Measurements from ENCODE around the gene HLCS. TPM values are rescaled to one million over a fixed set of nuclear protein-coding genes. Genes with fewer than 3 reads are reported as not detected.

The HLCS gene
- total RNA-seq, 1 donor from 2014 or later = 12.3 TPM

DNA sequence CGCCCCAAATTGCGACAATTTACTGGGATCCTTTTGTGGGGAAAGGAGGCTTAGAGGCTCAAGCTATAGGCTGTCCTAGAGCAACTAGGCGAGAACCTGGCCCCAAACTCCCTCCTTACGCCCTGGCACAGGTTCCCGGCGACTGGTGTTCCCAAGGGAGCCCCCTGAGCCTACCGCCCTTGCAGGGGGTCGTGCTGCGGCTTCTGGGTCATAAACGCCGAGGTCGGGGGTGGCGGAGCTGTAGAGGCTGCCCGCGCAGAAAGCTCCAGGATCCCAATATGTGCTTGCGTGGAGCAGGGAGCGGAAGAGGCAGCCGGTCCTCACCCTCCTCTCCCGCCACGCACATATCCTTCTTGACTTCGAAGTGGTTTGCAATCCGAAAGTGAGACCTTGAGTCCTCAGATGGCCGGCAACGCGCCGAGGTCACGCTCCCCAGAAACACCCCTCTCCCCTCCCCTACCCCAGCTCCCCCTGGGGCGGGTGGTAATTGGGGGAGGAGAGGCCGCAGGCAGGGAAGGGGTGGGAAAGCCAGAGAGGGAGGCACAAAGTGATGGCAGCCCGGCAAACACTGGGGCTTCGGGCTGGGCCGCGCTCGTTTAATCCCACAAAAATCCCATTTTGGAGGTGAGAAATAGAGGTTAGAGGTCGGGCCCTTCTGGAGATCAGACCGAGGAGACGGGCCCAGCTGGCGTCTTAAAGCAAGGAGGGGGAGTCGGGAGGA, 261.4 kb downstream of the HLCS start:
- peak in 1 of 2 donors; percentile 44 for DNase-seq (ENCODE audit: low read depth in 2 of 2)

DNA sequence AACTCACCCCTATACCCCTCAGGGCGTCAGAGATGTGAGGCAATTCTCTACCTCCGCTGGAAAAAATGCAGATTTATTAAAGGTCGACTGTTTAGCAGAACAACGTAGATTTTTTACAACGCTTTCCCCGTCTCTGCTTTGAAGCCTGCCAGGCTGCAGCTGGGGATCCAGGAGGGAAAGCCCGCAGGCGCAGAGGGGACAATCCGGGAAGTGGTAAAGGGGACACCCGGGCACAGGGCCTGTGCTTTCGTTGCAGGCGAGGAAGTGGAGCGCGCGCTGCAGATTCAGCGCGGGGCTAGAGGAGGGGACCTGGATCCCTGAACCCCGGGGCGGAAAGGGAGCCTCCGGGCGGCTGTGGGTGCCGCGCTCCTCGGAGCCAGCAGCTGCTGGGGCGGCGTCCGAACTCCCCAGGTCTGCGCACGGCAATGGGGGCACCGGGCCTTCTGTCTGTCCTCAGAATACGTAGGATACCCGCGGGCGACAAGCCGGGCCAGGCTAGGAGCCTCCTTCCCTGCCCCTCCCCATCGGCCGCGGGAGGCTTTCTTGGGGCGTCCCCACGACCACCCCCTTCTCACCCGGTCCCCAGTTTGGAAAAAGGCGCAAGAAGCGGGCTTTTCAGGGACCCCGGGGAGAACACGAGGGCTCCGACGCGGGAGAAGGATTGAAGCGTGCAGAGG, 262.1 kb downstream of the HLCS start:
- DNase-seq (ENCODE audit: low read depth in 2 of 2) = no peak

DNA sequence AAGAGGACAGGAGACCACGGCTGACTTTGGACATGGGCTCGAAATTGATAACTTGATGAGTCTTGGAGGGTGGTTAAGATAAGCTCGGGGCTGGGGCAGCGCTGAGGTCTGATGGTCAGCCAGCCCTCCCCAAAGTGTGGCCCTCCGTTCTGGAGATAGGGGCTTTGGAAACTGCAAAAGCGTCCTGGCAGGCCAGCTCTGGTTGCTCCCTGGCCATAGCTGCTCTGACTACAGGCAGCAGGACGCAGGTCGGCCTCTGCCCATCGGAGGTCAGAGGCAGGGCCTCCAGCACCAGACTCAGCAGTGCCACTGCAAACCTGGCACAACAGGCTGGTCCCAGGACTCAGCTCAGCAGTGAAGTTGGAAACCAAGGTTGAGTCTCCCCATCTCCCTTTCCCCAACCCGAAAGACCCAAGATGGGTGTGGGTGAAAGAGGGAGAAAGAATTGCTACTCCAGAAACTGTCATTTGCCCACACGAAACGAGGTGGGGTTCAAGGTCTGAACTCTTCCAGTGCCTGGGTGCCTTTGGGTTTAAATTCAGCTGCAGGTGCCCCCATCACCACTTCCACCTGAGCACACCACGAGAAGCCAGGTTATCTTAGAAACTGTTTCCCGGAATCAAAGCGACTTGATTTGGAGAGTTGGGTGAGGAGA, 262.7 kb downstream of the HLCS start:
- no peak for DNase-seq (ENCODE audit: low read depth in 2 of 2)

DNA sequence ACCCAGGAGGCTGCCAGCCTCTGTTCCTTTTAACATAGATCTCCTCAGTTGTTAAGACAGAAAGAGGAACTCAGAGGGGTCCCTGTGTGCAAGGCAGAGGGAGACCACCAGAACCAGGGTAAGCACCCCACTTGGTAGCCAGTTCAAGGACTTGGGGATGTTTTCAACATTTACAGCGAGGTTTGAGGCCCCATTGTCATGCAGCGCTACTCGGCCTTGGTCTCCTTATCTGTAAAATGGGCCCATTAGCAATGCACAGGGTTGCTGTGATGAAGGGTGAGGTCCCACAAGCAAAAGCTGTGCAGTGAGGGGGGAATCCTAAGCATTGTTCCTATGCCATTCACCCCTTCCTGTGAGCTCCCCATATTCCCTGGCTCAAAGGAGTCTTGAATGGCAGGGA, 263.3 kb downstream of the HLCS start:
- DNase-seq (ENCODE audit: low read depth in 2 of 2) = no peak

DNA sequence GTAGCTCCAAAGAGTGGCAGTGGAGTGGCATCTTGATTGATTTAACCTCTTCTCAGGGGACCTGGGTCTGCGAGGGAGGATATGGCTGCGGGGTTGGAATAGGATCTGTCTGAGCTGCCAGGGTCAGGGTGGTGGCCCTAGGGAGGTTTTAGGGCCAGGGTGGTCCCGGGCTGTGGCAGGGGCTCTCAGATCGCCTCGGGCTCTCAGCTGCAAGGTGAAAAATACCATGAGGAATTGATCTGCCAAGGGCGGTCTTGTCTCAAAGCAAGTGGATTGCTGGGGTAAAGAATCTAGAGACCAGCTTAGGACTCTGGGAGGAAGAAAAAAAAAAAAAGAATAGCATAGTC, 263.9 kb downstream of the HLCS start:
- no peak for DNase-seq (ENCODE audit: low read depth in 2 of 2)

DNA sequence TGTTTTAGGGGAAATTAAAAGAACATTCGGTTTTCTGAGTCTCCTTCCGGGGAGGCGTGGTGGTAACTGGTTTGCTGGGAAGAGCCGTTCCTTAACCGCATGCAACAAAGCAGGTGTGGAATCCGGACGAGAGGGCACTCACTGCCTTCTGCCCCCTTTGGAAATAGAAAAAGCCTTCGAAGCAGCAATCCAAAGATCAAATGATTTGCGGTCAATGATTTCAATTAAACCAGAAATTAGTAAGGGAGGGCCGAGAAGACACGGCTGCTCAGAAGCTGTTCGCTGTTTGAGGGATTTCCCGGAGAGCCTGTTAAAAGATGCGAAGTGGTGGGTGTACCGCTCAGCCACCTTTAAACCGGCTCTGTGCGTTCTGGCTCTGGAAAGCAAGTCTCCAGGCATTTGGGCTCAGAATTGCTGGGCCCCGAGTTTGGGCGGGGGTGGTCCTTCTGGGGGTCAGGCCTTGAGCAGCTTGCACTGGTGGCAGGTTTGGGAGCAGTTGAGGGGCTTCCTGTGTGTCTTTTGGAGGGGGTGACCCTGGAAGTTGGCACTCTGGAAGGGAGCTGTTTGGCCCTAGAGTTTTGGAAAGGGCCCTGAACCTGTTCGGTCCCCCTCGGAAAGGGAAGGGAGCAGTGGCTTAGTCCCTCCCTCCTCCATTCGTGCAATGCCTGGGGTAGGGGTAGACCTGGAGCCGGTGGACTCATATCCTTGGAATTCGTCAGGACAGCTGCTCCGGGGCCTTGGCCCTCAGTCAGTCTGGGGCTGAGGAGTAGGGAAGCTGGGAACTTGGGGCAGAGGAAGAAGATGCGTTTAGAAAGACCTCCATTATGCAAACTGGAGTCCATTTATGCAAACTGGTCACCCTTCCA, 264.5 kb downstream of the HLCS start:
- peak in 1 of 2 donors; percentile 54 for DNase-seq (ENCODE audit: low read depth in 2 of 2)

DNA sequence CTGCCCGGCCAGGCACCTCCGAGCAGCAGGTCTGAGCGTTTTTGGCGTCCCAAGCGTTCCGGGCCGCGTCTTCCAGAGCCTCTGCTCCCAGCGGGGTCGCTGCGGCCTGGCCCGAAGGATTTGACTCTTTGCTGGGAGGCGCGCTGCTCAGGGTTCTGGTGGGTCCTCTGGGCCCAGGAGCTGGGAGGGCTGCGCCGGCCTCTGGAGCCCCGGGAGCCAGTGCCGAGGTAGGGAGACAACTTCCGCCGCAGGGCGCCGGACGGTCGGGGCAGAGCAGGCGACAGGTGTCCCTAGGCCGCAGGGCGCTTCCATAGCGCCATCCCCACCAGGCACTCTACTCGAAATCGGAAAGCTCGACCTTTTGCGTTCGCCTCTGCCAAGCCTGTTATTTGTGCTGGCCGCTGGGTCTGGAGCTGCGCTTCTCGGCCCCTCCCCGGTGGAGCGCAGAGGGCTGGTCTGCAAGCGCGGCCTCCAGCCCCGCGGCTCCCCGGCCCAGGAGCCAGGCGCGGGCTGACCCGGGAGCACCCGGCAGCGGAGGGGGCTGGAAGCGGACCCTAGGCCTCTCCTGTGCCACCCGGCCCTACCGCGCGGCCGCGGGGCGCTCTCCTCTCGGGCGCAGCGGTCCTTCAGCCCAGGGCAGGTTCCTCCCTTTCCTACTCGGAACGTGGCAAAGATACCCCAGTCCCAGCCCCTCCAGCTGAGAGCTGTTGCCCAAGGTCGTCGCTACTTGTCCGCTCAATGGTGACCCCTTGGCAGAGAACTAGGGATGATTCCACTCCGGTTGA, 265.3 kb downstream of the HLCS start:
- peak in 1 of 2 donors; percentile 31 for DNase-seq (ENCODE audit: low read depth in 2 of 2)

Other genes starting within 250 kb of the HLCS start
- gene RIPPLY3, start 40.0 kb upstream of the HLCS start, total RNA-seq = not detected in 2 replicates
- 2.4 and 3.0 TPM in 2 replicates for gene PIGP, start 106.4 kb upstream of the HLCS start, total RNA-seq
- gene TTC3, start 106.6 kb upstream of the HLCS start, total RNA-seq = 99.4 and 127 TPM in 2 replicates